Activated CD4-positive, alpha-beta T cell treated with anti-CD3 and anti-CD28 coated beads for 1 hour (primary cell): Measurements from ENCODE around the gene ALX1.
"Not testable (repeated sequence)": the region's sequence is repeated elsewhere in the genome, so short reads cannot be mapped to it uniquely, and the experiment has no call there.

Experiments
- DNase-seq: peaks from one replicate; pipeline ENCODE4 v3.0.0-alpha.2; 2020

Gene ALX1

DNA sequence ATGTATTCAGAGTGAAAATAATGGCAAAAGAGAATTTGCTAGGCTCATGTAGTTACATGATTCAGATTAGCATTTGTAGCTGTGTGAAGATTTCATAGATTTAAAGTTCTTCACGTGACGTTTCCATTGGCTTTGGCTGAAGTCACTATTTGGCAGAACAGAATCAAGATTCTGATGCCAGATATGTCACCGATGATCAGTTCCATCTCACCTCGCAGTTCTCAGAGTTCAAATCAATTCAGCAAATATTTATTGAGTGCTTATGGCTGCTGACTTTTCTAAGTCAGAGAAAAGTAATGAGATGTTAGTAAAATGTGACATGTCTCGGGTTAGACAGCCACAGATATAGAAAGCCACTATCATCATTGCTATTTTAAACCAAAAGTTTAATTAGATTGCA, 28.4 kb downstream of the ALX1 start:
- no peak for DNase-seq

GRCh38 chr12:85309125-85309566, 29.1 kb downstream of the ALX1 start:
- DNase-seq: no peak

DNA sequence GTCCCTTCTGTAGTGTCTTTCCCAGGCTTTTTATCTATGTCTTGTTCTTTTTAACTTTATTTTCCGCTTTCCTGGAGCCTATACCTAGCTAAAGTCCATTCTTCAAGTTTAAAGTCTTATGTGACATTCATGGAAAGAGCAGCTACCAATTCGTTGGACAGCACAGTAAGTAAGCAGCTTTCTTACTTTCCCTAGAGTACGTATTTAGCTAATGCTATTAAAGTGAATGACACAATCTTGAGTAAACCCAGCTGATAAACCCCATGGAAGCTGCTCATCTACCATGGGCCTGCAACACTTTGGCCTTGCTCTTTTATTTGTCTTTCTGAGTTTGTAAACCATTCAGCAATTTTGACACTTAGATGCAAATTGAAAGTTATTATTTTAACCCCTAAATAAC, 30.0 kb downstream of the ALX1 start:
- no peak for DNase-seq

DNA sequence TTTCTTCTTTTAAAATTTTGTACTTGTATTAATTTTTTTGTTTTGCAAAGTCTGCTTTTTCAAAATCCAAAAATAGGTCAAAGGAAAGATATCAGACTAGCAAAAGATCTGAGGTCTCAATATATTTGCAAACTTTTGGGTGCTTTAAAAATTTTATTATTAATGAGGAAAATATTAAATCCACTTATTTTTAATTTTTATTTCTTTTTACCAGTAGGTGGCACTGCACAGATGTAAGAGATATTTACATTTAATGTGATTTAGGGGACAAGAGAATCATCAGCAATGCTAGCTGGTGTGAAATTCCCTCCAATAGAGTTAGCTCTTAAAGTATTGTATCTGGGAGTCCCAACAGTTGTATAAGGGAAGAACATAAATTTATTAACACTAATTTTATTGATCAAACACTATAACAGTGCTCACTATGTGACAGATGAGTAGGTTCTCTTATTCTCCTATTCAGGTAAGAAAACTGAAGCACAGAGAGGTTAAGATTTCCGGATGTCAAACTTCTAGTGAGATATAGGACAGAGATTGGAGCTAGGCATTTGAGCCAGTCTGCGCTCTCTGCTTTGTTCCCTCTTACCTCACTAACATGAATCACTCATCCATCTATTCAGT, 30.5 kb downstream of the ALX1 start:
- DNase-seq: no peak

- not testable (repeated sequence) for DNase-seq
Measured at GRCh38 chr12:85317866-85318636, 38.0 kb downstream of the ALX1 start.

DNA sequence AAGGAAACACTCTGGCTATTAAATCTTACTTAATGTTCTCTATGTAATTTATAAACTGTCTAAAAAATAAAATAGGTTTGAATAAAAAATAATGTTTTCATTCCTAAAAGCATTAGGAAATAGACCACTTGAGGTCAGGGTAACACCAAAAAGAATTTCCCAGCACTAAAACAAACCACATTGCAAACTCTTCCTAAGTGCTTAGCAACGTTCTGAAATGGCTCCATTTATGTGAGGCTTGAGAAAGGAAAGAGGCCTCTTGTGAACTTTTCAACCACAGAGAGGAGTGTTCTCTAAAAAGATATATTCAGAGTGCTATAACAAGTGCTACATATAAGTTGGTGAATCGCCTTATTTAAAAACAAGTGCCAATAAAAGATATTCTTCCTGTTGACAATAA, 42.7 kb downstream of the ALX1 start:
- no peak for DNase-seq

GRCh38 chr12:85325442-85325841, 45.4 kb downstream of the ALX1 start:
- no peak for DNase-seq

DNA sequence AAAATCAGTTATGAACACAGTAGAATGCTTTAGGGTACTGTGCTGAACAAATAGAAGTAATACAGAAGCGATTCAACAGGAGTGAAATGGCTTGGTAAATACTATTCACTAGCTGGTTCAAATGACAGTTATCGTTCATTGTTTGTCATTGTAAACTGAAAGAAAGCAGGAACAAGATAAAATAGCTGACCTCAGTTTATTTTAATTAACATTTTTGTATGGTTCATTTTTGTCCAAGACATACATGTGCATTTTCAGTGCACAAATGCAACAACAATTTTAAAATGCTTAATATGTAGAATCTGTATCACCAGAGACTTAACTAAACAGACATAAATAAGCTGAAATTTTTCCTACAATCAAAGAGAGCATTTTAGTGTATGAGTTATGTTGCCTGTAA, 49.9 kb downstream of the ALX1 start:
- DNase-seq: no peak

- DNase-seq: no peak
Measured at GRCh38 chr12:85348779-85349178, 68.8 kb downstream of the ALX1 start.

DNA sequence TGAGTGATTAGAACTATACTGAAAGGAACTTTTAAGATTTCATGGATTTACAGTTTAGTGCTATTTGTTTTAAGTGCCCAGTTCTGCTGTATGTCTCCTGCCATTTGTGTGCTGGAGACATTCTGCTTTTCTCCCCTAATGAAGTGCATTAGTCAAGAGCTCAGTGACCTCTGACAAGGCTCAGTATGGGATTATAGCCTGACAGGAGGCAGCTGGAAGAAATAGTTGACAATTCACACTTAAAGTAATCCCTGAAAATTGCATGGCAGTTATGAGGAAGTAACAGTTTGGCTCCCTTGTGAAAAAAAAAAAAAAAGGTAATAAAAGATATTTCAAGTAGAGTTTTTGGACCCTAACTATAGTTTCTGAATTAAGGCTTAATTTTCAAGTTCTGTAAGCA, 70.3 kb downstream of the ALX1 start:
- no peak for DNase-seq
